ENCODE data around the gene F12. TPM values are rescaled to one million over a fixed set of nuclear protein-coding genes. Genes with fewer than 3 reads are reported as not detected.
"Not testable (repeated sequence)": the region's sequence is repeated elsewhere in the genome, so short reads cannot be mapped to it uniquely, and the experiment has no call there.

F12 gene
- total and polyA plus RNA-seq, 2 donors (not counting 3 experiments of a cell fraction or from before 2014, with no cell fraction given), result 1.00 to 1.4 TPM

GRCh38 chr5:177421062-177421798 lies 11.9 kb upstream of the F12 start:
- intact Hi-C loops (cut with micrococcal nuclease), result no loop called here
- no peak for FAIRE-seq
- Histone ChIP-seq H3K27ac (ENCODE audit: insufficient read depth, low read depth, low read length) (no peak overlapping the region), H3K4me3 (replicated peaks in 1 of 3; ENCODE audit: insufficient read depth in 1 of 3, low read depth in 1 of 3, low read length in 3 of 3) (no peak overlapping the region), H3K4me1 (ENCODE audit: control insufficient read depth, extremely low read depth, insufficient read depth, low read length) (peaks cover 6% of the 10 kb centered on the region), H3K4me2 (ENCODE audit: insufficient read depth, low read length) (no peak overlapping the region), H3K36me3 (ENCODE audit: control insufficient read depth in 2 of 2, extremely low read depth in 1 of 2, insufficient read depth in 2 of 2, low read length in 2 of 2) (no peaks in the 10 kb centered on the region), H4K20me1 (replicated peaks; ENCODE audit: control insufficient read depth, extremely low read depth, insufficient read depth, low read length) (no peaks in the 10 kb centered on the region), H3K9me1 (replicated peaks; ENCODE audit: control insufficient read depth, extremely low read depth, insufficient read depth, low read length) (no peaks in the 10 kb centered on the region), H3K79me2 (ENCODE audit: control insufficient read depth, insufficient read depth, low read length) (no peaks in the 10 kb centered on the region), H2AFZ (ENCODE audit: low read depth, low read length) (no peak overlapping the region), H3K9me3 (replicated peaks; ENCODE audit: control insufficient read depth, insufficient read depth, low read length) (no peaks in the 10 kb centered on the region), H3K27me3 (ENCODE audit: control insufficient read depth in 2 of 2, insufficient read depth in 2 of 2, low read length in 2 of 2) (no peaks in the 10 kb centered on the region), H3K9ac (replicated peaks; ENCODE audit: extremely low read depth, insufficient read depth, low read length) (no peak overlapping the region)
- BruUV-seq (replicated peaks), result no TSS peak
- POLR2A ChIA-PET, result no interaction called here
- DNase-seq (ENCODE audit: low read depth, low spot score), result no peak
- dilution Hi-C loops (cut with MboI; ENCODE audit: extremely low pct_ligation_motif_present, low sequenced_read_pairs), result no loop called here
- TF ChIP-seq POLR2A (IDR thresholded peaks at IDR 0.05; ENCODE audit: low read depth, low read length), result no peak
- TF ChIP-seq POLR2AphosphoS5 (IDR thresholded peaks at IDR 0.05; ENCODE audit: insufficient read depth, low read depth, low read length), result no peak
- TF ChIP-seq MAX (IDR thresholded peaks at IDR 0.05; ENCODE audit: insufficient read depth, insufficient read length), result no peak
- no peak for TF ChIP-seq EZH2 (IDR thresholded peaks at IDR 0.05; ENCODE audit: borderline replicate concordance, low read depth, low read length, severe bottlenecking)
- TF ChIP-seq CTCF (IDR thresholded peaks at IDR 0.05; ENCODE audit: extremely low read depth in 1 of 2, insufficient read depth in 1 of 2, low read depth in 1 of 2, low read length in 2 of 2), result no peak
- no peak for TF ChIP-seq GATA2 (IDR thresholded peaks at IDR 0.05; ENCODE audit: insufficient read depth, insufficient read length, low read depth, low read length)
- TF ChIP-seq MYC (IDR thresholded peaks at IDR 0.05; ENCODE audit: low read depth, low read length), result no peak
- no peak for TF ChIP-seq FOS (IDR thresholded peaks at IDR 0.05; ENCODE audit: borderline replicate concordance, insufficient read depth, low read length)
- TF ChIP-seq JUN (IDR thresholded peaks at IDR 0.05; ENCODE audit: borderline replicate concordance, insufficient read depth, insufficient read length, low read depth), result no peak
- CTCF ChIA-PET, result interaction anchor here (0.9 kb wide), 1 partner anchor 12 kb away, joined by 3 read pairs; the partner anchor contains the start of gene F12

- H3K27me3 ChIP-seq (ENCODE audit: control insufficient read depth in 2 of 2, insufficient read depth in 2 of 2, low read length in 2 of 2); H3K4me3 ChIP-seq (replicated peaks in 1 of 3; ENCODE audit: insufficient read depth in 1 of 3, low read depth in 1 of 3, low read length in 3 of 3); H3K9ac ChIP-seq (replicated peaks; ENCODE audit: extremely low read depth, insufficient read depth, low read length); POLR2A ChIA-PET; BruUV-seq (replicated peaks); FAIRE-seq; intact Hi-C loops (cut with micrococcal nuclease); CTCF ChIA-PET; H3K27ac ChIP-seq (ENCODE audit: insufficient read depth, low read depth, low read length); H3K79me2 ChIP-seq (ENCODE audit: control insufficient read depth, insufficient read depth, low read length); H3K4me2 ChIP-seq (ENCODE audit: insufficient read depth, low read length); H2AFZ ChIP-seq (ENCODE audit: low read depth, low read length); H4K20me1 ChIP-seq (replicated peaks; ENCODE audit: control insufficient read depth, extremely low read depth, insufficient read depth, low read length); DNase-seq (ENCODE audit: low read depth, low spot score); H3K9me1 ChIP-seq (replicated peaks; ENCODE audit: control insufficient read depth, extremely low read depth, insufficient read depth, low read length); H3K9me3 ChIP-seq (replicated peaks; ENCODE audit: control insufficient read depth, insufficient read depth, low read length); dilution Hi-C loops (cut with MboI; ENCODE audit: extremely low pct_ligation_motif_present, low sequenced_read_pairs); H3K36me3 ChIP-seq (ENCODE audit: control insufficient read depth in 2 of 2, extremely low read depth in 1 of 2, insufficient read depth in 2 of 2, low read length in 2 of 2); H3K4me1 ChIP-seq (ENCODE audit: control insufficient read depth, extremely low read depth, insufficient read depth, low read length): not testable (repeated sequence)
These were observed 11.1 kb upstream of the F12 start for GRCh38 chr5:177420472-177420871.
